ENCODE measurements around the gene FER. TPM values are rescaled to one million over a fixed set of nuclear protein-coding genes. Genes with fewer than 3 reads are reported as not detected.

Gene FER
- total and polyA plus RNA-seq, 12 donors, result 1.4 to 21.9 (median 14.9) TPM

DNA sequence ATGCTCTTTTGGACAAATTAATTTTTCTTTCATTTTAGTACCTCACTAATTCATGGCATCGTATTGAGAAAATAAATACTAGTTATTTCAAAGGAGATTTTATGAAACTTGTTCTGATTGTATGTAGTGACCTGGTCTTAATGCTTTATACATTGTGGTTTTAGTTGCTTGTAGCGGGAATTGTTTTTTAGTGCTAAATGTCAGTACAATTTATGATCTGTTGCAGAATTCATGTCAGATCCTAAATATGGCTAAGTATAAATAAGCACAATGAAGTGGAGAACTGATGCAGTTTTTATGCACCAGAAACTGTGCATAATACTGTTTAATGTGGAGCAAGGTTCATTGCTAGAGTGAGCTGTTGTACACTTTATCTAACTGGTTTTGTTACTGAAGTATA, 353.3 kb downstream of the FER start:
- H3K36me3 ChIP-seq, result no peaks in the 10 kb centered on the region
- H3K4me1 ChIP-seq, result peaks cover 0 to 8% (median under 1%) of the 10 kb centered on the region in 9 donors
- DNase-seq (no peak), ATAC-seq (no peak)
- TF ChIP-seq, protein P1, sequence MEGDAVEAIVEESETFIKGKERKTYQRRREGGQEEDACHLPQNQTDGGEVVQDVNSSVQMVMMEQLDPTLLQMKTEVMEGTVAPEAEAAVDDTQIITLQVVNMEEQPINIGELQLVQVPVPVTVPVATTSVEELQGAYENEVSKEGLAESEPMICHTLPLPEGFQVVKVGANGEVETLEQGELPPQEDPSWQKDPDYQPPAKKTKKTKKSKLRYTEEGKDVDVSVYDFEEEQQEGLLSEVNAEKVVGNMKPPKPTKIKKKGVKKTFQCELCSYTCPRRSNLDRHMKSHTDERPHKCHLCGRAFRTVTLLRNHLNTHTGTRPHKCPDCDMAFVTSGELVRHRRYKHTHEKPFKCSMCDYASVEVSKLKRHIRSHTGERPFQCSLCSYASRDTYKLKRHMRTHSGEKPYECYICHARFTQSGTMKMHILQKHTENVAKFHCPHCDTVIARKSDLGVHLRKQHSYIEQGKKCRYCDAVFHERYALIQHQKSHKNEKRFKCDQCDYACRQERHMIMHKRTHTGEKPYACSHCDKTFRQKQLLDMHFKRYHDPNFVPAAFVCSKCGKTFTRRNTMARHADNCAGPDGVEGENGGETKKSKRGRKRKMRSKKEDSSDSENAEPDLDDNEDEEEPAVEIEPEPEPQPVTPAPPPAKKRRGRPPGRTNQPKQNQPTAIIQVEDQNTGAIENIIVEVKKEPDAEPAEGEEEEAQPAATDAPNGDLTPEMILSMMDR (IDR thresholded peaks at IDR 0.05), result no peak
- WGBS, 2 donors, result 95 to 97% methylated on average over 2 of the region's 2 CpGs
- no peaks in the 10 kb centered on the region for H3K27me3 ChIP-seq
- no peaks in the 10 kb centered on the region for H3K9me3 ChIP-seq
- intact Hi-C loops (cut with DNase I), result no loop called here
- H3K27ac ChIP-seq, result no peak overlapping the region
- H3K4me3 ChIP-seq, result no peak overlapping the region

DNA sequence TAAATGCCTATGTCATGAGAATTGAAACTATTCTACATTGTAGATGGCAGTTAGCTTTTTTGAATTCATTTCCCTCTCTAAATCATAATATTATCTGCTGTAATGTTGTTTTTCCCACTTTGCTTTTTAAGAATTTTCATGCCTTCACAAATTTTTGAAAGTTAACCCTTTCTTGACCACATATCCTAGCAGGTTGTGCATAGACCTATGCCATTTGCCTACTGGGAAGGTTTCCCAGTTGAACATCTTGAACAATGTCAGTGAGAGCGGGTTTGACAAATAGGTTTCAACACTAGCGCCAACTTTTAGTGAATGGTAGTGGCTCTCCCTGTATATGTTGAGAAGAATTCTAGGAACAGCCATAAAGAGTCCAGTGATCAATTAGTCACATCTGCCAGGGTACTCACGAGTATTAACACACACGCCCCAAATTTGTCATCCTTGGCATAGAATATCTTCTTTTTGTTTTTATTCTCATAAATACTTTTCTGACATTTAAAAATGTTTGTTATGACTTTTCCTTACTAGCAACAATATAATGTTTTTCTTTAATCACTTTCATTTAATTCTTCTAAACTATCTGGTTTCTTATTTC, 354.5 kb downstream of the FER start:
- intact Hi-C loops (cut with DNase I), result no loop called here
- Histone ChIP-seq H3K27me3 (no peaks in the 10 kb centered on the region), H3K27ac (no peak overlapping the region), H3K36me3 (no peaks in the 10 kb centered on the region), H3K9me3 (no peaks in the 10 kb centered on the region), H3K4me3 (no peak overlapping the region), H3K4me1 (peaks cover 0 to 21% (median 4%) of the 10 kb centered on the region in 9 donors)
- TF ChIP-seq, protein P1 (IDR thresholded peaks at IDR 0.05), result no peak
- DNase-seq (no peak), ATAC-seq (no peak)
- 93 to 94% methylated on average over 4 of the region's 4 CpGs for WGBS, 2 donors

DNA sequence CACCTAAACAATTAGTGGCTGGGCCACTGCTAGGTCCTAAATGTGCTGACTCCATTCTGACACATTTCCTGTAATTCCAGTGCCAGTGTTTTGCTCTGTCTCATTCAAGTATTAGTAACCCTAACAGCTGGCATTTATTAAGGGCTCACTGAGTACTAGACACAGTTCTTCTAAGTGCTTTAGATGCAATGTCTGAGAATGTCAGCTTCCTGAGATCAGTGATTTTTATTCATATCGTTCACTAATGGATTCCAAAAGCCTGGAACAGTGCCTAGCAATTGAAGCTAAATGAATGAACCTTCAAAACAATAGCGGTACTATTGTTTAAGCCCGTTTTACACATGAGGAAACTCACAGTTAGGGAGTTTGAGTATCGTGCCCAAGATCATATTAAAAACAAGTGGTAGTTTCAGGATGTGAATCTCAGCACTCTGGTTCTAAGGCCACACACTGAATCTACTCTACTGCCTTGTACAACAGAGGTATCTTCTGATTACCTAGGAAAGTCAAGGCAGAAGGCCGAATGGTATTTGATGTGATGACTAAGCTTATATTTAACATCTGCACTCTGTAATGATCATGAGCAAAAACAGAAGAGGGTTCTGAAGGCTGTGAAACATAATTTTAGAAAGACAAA, 358.1 kb downstream of the FER start:
- TF ChIP-seq, protein P1 (IDR thresholded peaks at IDR 0.05), result no peak
- peak; percentile 58 to 95 (median 88) for ATAC-seq

DNA sequence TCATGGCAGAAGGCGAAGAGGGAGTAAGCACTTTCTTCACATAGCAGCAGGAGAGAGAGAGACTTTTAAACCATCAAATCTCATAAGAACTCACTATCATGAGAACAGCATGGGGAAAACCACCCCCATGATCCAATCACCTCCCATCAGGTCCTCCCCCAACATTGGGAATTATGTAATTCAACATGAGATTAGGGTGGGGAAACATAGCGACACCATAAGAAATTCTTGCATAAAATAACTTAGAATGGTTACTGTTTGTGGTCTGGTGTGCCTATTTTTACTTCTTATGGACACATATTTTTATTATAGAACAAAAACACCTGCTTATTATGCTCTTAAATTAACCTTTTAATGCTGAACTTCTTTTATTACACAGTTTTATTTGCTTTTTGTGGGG, 364.0 kb downstream of the FER start:
- intact Hi-C loops (cut with DNase I), result no loop called here
- Histone ChIP-seq H3K27me3 (no peaks in the 10 kb centered on the region), H3K4me3 (no peak overlapping the region), H3K36me3 (no peaks in the 10 kb centered on the region), H3K9me3 (no peaks in the 10 kb centered on the region), H3K4me1 (peaks cover 0 to 9% (median 0%) of the 10 kb centered on the region in 9 donors), H3K27ac (no peak overlapping the region)
- ATAC-seq, result no peak
- 89 to 95% methylated on average over 2 of the region's 2 CpGs for WGBS, 2 donors
- no peak for DNase-seq
- TF ChIP-seq, protein P1 (IDR thresholded peaks at IDR 0.05), result no peak

More for the DNA sequence above, 358.1 kb downstream of the FER start:
- intact Hi-C loops (cut with DNase I), result no loop called here
- Histone ChIP-seq H3K4me3 (no peak overlapping the region), H3K36me3 (no peaks in the 10 kb centered on the region), H3K27me3 (no peaks in the 10 kb centered on the region), H3K4me1 (peaks cover 0 to 24% (median 4%) of the 10 kb centered on the region in 9 donors), H3K9me3 (no peaks in the 10 kb centered on the region), H3K27ac (peak overlapping the region in 4 of 10 donors; percentile 22 to 51 (median 32))
- WGBS, 2 donors, result 21 to 38% methylated on average over 5 of the region's 5 CpGs
- DNase-seq, result peak in 1 of 2 donors; percentile 13

All from heart right ventricle (tissue), 16 donors.